LNCaP clone FGC (cell line): ENCODE results near the gene TBC1D10A.
A peak's percentile ranks its signal among the peaks of the same experiment; 100 is the strongest.

Experiments used
- DNase-seq: peaks from one replicate; pipeline ENCODE4 v3.0.0-alpha.2; 2011; ENCODE audit warnings: low read depth
- H3K4me3 ChIP-seq: 2 replicates; pipeline ENCODE4 v1.5.1; 2011; ENCODE audit warnings: mild to moderate bottlenecking, low read depth, low read length, control low read depth
- TF ChIP-seq, protein P1 (sequence below): IDR thresholded peaks from 2 replicates; pipeline ENCODE4 v1.5.1; 2012; ENCODE audit warnings: mild to moderate bottlenecking; ENCODE audit not compliant: control insufficient read depth, insufficient read depth; ENCODE audit errors: extremely low read depth

The TBC1D10A gene

DNA sequence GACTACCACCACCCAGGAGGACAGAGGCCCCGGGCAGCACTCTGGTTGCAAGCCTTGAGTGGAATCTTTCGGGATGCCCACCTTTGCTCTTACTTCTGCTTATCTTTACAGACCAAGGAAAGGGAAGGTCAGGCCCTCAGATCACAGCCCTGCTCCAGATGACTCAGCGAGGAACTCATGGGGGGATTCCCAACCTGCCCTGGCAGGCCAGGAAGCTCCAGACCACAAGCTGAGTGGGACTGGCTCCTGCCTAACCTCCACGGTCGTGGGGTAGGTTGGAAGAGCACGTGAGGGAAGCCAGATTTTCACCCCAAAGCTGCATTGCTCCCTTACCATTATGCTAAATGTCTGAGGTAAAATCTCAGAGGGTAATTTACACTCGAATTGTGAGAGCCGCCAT lies 11.8 kb downstream of the TBC1D10A start:
- TF ChIP-seq, protein P1, sequence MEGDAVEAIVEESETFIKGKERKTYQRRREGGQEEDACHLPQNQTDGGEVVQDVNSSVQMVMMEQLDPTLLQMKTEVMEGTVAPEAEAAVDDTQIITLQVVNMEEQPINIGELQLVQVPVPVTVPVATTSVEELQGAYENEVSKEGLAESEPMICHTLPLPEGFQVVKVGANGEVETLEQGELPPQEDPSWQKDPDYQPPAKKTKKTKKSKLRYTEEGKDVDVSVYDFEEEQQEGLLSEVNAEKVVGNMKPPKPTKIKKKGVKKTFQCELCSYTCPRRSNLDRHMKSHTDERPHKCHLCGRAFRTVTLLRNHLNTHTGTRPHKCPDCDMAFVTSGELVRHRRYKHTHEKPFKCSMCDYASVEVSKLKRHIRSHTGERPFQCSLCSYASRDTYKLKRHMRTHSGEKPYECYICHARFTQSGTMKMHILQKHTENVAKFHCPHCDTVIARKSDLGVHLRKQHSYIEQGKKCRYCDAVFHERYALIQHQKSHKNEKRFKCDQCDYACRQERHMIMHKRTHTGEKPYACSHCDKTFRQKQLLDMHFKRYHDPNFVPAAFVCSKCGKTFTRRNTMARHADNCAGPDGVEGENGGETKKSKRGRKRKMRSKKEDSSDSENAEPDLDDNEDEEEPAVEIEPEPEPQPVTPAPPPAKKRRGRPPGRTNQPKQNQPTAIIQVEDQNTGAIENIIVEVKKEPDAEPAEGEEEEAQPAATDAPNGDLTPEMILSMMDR, result no peak
- no peak overlapping the region for H3K4me3 ChIP-seq
- DNase-seq, result no peak

- TF ChIP-seq, protein P1, result no peak
- no peak for DNase-seq
Observed at GRCh38 chr22:30313527-30314363, 13.0 kb downstream of the TBC1D10A start.

DNA sequence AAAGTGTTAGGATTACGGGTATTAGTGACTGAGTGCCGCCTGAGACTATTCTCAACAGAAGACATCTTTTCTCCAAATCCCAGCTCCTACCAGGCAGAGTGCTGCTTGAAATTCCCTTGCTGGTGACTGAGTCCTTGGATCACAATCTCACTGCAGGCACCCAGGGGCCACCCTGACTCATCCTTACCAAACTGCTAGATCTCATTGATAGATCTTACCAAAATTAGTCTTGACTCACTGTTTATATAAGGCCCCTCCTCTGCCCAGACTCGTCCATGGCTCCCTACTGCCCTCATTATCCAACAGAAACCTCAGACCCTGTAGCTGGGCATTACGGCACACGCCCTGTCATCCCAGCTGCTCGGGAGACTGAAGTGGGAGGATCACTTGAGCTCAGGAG lies 14.7 kb downstream of the TBC1D10A start:
- no peak overlapping the region for H3K4me3 ChIP-seq
- DNase-seq, result no peak
- TF ChIP-seq, protein P1, result no peak

More at GRCh38 chr22:30313527-30314363, 13.0 kb downstream of the TBC1D10A start:
- no peak overlapping the region for H3K4me3 ChIP-seq

DNA sequence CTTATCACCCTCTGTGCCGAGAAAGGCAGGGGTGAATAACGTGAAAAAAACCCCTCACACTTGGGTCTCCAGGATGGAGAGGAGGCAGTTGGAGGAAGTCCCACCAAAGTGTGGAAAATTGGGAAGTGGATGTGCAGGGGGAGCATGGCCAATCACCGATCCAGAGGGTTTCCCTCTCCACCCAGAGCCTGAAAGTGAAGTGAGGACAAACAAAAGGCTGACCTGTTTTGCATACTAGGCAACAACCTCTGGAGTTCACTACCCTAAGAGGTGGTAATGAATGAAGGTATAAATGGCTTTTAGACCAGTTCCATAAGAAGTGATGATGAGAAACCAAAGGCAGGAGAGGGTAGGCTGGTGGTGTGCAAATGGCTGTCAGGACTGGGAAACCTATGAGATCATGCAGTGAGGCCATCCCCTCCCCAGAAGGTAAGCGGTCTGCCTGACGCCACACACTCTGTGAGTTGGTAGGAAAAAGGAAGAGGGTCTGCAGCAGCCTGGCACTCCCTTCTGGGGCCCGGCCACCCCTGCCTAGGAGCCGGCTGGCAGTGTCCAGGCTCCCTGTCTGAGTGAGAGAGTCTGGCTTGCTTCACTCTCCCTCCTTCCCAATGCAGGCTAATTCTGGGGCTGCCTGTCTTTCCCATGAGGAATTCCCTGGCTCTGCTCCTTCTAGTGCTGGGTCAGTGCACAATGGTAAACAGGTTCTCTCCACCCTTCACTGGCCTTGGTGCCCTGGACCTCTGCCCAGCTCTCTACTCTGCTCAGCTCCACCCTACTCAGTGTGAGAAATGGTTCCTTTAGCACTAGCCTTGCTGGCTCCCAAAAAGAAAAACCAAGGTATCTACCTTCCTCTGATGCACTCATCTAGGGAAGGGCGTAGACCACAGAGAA lies 15.6 kb downstream of the TBC1D10A start:
- TF ChIP-seq, protein P1, result no peak
- DNase-seq, result peak; percentile 77
- H3K4me3 ChIP-seq, result 0 out of 2 replicates have a peak overlapping the region, but pooled peaks have one; percentile 13

- peak; percentile 87 for DNase-seq
- no peak overlapping the region for H3K4me3 ChIP-seq
- TF ChIP-seq, protein P1, result no peak
Observed at GRCh38 chr22:30309951-30310741, 16.6 kb downstream of the TBC1D10A start.

DNA sequence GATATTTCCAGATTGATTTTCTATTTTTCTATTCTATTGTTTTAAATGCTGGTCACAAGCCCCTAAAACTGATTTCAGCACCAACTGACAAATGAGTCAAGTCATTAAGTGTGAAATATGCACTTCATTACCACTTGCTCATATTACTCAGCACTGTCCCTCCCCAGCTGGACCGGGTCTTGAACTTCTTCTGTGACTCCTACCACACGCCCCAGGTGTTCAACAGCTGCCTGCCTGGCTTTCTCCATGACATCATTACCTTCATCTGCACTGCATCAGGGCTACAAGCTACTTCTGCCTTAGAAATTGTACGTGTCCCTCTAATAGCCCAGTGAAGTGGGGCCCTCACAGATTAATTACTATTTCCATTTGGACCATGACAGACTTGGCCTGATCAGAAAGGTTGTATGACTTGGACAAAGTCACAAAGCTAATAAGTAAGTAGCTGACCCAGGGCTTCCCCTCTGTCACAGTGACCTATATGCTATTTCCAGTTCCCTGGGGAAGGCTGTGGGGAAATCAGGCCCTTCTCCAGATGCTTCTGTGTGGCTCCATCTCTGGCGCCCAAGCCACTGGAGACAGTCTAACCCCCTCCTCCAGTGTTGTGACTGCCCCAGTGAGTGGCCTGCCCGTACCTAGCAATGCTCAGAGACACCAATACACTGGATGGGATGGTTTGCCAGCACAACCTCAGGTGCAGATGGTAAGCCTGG lies 18.1 kb downstream of the TBC1D10A start:
- TF ChIP-seq, protein P1, result no peak
- no peak for DNase-seq
- no peak overlapping the region for H3K4me3 ChIP-seq
